ENCODE measurements around the gene MARK2.

The MARK2 gene

GRCh38 chr11:63832336-63832735 is 6.6 kb upstream of the MARK2 start:
- no peak overlapping the region for H3K27ac ChIP-seq
- peaks cover 0 to 4% (median under 1%) of the 10 kb centered on the region in 4 donors for H3K4me1 ChIP-seq
- H3K4me3 ChIP-seq = no peak overlapping the region
- peaks cover 1 to 11% (median 2%) of the 10 kb centered on the region in 3 donors for H3K36me3 ChIP-seq
- intact Hi-C loops (cut with DNase I; ENCODE audit: low total_unique reads) = loop anchor here (10.0 kb wide), 1 partner anchor 322 kb away; no protein-coding TSS in a partner anchor
- no peaks in the 10 kb centered on the region for H3K27me3 ChIP-seq
- TF ChIP-seq, protein P1, sequence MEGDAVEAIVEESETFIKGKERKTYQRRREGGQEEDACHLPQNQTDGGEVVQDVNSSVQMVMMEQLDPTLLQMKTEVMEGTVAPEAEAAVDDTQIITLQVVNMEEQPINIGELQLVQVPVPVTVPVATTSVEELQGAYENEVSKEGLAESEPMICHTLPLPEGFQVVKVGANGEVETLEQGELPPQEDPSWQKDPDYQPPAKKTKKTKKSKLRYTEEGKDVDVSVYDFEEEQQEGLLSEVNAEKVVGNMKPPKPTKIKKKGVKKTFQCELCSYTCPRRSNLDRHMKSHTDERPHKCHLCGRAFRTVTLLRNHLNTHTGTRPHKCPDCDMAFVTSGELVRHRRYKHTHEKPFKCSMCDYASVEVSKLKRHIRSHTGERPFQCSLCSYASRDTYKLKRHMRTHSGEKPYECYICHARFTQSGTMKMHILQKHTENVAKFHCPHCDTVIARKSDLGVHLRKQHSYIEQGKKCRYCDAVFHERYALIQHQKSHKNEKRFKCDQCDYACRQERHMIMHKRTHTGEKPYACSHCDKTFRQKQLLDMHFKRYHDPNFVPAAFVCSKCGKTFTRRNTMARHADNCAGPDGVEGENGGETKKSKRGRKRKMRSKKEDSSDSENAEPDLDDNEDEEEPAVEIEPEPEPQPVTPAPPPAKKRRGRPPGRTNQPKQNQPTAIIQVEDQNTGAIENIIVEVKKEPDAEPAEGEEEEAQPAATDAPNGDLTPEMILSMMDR (IDR thresholded peaks at IDR 0.05) = no peak
- no peaks in the 10 kb centered on the region for H3K9me3 ChIP-seq
- DNase-seq = no peak

DNA sequence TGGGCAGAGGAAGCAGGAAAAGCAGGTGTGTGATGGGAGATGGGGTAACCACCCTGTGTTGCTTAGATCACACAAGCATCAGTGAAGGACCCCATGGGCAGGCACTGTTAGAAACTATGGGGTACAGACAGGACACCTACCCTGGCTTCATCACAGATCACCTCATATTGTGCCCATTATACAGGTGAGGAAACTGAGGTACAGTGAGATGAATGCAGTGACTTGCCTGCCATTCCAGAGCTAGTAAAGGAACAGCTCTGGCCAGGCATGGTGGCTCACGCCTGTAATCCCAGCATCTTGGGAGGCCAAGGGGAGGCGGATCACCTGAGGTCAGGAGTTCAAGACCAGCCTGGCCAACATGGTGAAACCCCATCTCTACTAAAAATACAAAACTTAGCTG is 5.9 kb upstream of the MARK2 start:
- Histone ChIP-seq H3K27ac (no peak overlapping the region), H3K4me3 (no peak overlapping the region), H3K36me3 (peaks cover 0 to 6% (median 0%) of the 10 kb centered on the region in 3 donors), H3K27me3 (no peaks in the 10 kb centered on the region), H3K4me1 (peaks cover 0 to 11% (median 8%) of the 10 kb centered on the region in 4 donors), H3K9me3 (no peaks in the 10 kb centered on the region)
- TF ChIP-seq, protein P1 (IDR thresholded peaks at IDR 0.05) = no peak
- intact Hi-C loops (cut with DNase I; ENCODE audit: low total_unique reads) = loop anchor here (10.0 kb wide), 1 partner anchor 322 kb away; no protein-coding TSS in a partner anchor
- DNase-seq = no peak

DNA sequence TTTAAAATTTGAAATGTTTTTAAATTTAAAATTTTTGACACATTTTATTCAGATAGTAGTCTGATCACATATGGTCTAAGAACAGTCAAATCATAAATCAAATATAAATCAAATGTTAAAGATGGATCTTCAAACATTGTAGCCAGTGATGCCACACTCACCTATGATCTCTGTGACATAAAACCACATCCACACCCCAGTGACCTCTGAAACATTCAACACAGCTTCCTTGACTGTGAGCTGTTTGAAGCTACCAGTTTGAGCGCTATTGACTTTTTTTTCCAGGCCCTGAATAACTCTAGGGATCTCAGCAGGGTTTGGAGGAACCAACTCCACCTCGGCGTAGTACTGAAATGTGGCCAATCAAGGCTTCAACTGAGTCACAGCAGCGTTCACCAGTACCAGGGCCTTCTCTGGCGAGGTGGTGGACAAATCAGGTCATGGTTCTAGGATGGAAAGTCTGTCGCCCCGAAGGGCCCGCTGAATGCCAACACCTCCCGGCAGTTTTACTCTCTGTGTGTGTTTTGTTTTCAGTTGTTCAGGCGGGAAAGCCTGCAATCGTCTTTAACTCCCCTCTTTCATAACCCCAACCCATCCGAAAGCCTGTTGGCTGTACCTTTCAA is 4.3 kb upstream of the MARK2 start:
- intact Hi-C loops (cut with DNase I; ENCODE audit: low total_unique reads) = loop anchor here (5.0 to 10.0 kb wide), 2 partner anchors 38 to 320 kb away; no protein-coding TSS in a partner anchor
- Histone ChIP-seq H3K4me3 (no peak overlapping the region), H3K4me1 (peaks cover 0 to 14% (median 11%) of the 10 kb centered on the region in 4 donors), H3K27ac (no peak overlapping the region), H3K27me3 (no peaks in the 10 kb centered on the region), H3K36me3 (no peaks in the 10 kb centered on the region), H3K9me3 (no peaks in the 10 kb centered on the region)
- TF ChIP-seq, protein P1 (IDR thresholded peaks at IDR 0.05) = no peak
- no peak for DNase-seq

DNA sequence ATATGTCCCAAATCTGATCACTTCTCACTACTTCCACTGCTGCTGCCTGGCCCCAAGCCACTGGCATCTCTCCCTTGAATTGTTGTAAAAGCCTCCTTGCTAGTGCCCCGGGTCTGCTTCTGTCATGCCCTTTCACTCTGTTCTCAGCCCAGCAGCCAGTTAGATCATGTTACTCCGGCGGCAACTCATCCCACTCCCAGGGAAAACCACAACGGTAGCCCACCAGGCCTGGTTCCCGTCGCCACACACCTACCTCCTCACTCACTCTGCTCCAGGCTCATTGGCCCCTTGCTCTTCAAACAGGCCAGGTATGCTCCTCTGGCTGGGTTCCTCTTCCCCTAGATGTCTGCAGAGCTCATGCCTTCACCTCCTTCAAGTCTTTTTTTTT is 3.8 kb upstream of the MARK2 start:
- TF ChIP-seq, protein P1 (IDR thresholded peaks at IDR 0.05) = no peak
- H3K36me3 ChIP-seq = no peaks in the 10 kb centered on the region
- H3K4me3 ChIP-seq = no peak overlapping the region
- H3K27me3 ChIP-seq = no peaks in the 10 kb centered on the region
- peaks cover 0 to 15% (median 12%) of the 10 kb centered on the region in 4 donors for H3K4me1 ChIP-seq
- intact Hi-C loops (cut with DNase I; ENCODE audit: low total_unique reads) = loop anchor here (5.0 to 10.0 kb wide), 2 partner anchors 37 to 320 kb away; no protein-coding TSS in a partner anchor
- no peak for DNase-seq
- no peaks in the 10 kb centered on the region for H3K9me3 ChIP-seq
- H3K27ac ChIP-seq = no peak overlapping the region

- TF ChIP-seq, protein P1 (IDR thresholded peaks at IDR 0.05) = peak; percentile 83 to 91
- peak overlapping the region; percentile 77 to 90 for H3K27ac ChIP-seq
- H3K36me3 ChIP-seq = no peaks in the 10 kb centered on the region
- H3K9me3 ChIP-seq = no peaks in the 10 kb centered on the region
- no peaks in the 10 kb centered on the region for H3K27me3 ChIP-seq
- no peak overlapping the region for H3K4me3 ChIP-seq
- H3K4me1 ChIP-seq = peaks cover 0 to 35% (median 29%) of the 10 kb centered on the region in 4 donors
- intact Hi-C loops (cut with DNase I; ENCODE audit: low total_unique reads) = loop anchor here (1.0 to 10.0 kb wide), 3 partner anchors 35 to 318 kb away; no protein-coding TSS in a partner anchor
- peak; percentile 83 to 89 for DNase-seq
These were observed 1.8 kb upstream of the MARK2 start for GRCh38 chr11:63837027-63837688.

Data from tibial artery (tissue), 4 donors.